GM12878 (cell line): ENCODE results near the gene ARPP21. TPM values are rescaled to one million over a fixed set of nuclear protein-coding genes. Genes with fewer than 3 reads are reported as not detected.

Source experiments
- ATAC-seq: fragments of 200-7000 bp; cut with Tn5 transposase; 3 replicates; pipeline ENCODE4 v1.9.1; 2020; ENCODE audit warnings: mild to moderate bottlenecking, moderate library complexity
- BruUV-seq: library from RNA; stranded (reverse); fragments of 400-500 nt; replicated peaks from 2 replicates; lab custom pipeline; 2021; lab: Mats Ljungman, UMichigan
- CTCF ChIA-PET: fragments of 300-600 bp; sonication (Branson Sonifier 250); formaldehyde crosslinking; extraction: SDS; loops from one replicate; lab custom pipeline; 2021; ENCODE audit warnings: inconsistent platforms; lab: Yijun Ruan, JAX
- POLR2A ChIA-PET: fragments of 350-600 bp; formaldehyde crosslinking; extraction: SDS; loops from one replicate; lab custom pipeline; 2021; ENCODE audit warnings: inconsistent platforms; lab: Charles Lee
- RAD21 ChIA-PET: fragments of 300-600 bp; sonication (Branson Sonifier 250); formaldehyde crosslinking; loops from one replicate; lab custom pipeline; 2023; ENCODE audit warnings: antibody characterized with exemption; ENCODE audit not compliant: unreplicated experiment; lab: Charles Lee
- SMC1A ChIA-PET: fragments of 300-600 bp; sonication (Branson Sonifier 250); formaldehyde crosslinking; loops from one replicate; lab custom pipeline; 2023; ENCODE audit not compliant: unreplicated experiment, uncharacterized antibody; lab: Charles Lee
- DNase-seq: peaks from one replicate; pipeline ENCODE4 v3.0.0-alpha.2; 2011; ENCODE audit warnings: low read depth, low spot score
- FAIRE-seq: peaks from 3 replicates; lab custom pipeline; 2011; peaks lifted over from hg19 to GRCh38; lab: Jason Lieb, UNC
- H2AFZ ChIP-seq: 2 replicates; pipeline ENCODE4 v1.6.0; 2011; ENCODE audit warnings: low read depth, low read length, control low read depth; ENCODE audit not compliant: control insufficient read depth
- H3K27ac ChIP-seq: 2 replicates; pipeline ENCODE4 v1.5.1; 2011; ENCODE audit warnings: control low read depth; ENCODE audit not compliant: control insufficient read depth, insufficient read depth
- H3K27me3 ChIP-seq, 2 experiments: replicated peaks in 1 of 2; 2 replicates each; pipeline versions ENCODE4 v1.6.0 to v1.6.1; 2011; ENCODE audit warnings: low read length in 1 of 2; ENCODE audit not compliant: control insufficient read depth in 2 of 2, insufficient read depth in 2 of 2
- H3K36me3 ChIP-seq, 2 experiments: 2 replicates each; pipeline ENCODE4 v1.5.1; 2011; ENCODE audit warnings: low read length in 1 of 2; ENCODE audit not compliant: control insufficient read depth in 2 of 2, insufficient read depth in 2 of 2
- H3K4me1 ChIP-seq: 2 replicates; pipeline ENCODE4 v1.6.1; 2011; ENCODE audit warnings: mild to moderate bottlenecking, low read length, moderate library complexity, mixed read lengths; ENCODE audit not compliant: control insufficient read depth, insufficient read depth
- H3K4me2 ChIP-seq: 2 replicates; pipeline ENCODE4 v1.6.0; 2011; ENCODE audit warnings: control low read depth; ENCODE audit not compliant: control insufficient read depth, insufficient read depth
- H3K4me3 ChIP-seq: fragments of 200-600 bp; sonication (generic); 2 replicates; pipeline ENCODE4 v1.5.1; 2016
- H3K79me2 ChIP-seq: 2 replicates; pipeline ENCODE4 v1.6.0; 2011; ENCODE audit warnings: low read length; ENCODE audit not compliant: control insufficient read depth, insufficient read depth
- H3K9ac ChIP-seq: 2 replicates; pipeline ENCODE4 v1.8.0; 2011; ENCODE audit warnings: low read length, control low read depth, mixed read lengths; ENCODE audit not compliant: control insufficient read depth, insufficient read depth
- H3K9me3 ChIP-seq: replicated peaks from 3 replicates; pipeline ENCODE4 v1.5.1; 2011; ENCODE audit warnings: mild to moderate bottlenecking, low read length; ENCODE audit not compliant: control insufficient read depth, insufficient read depth
- H4K20me1 ChIP-seq: 2 replicates; pipeline ENCODE4 v1.6.0; 2011; ENCODE audit not compliant: control insufficient read depth, insufficient read depth
- CBFB ChIP-seq: IDR thresholded peaks from 2 replicates; pipeline ENCODE4 v1.6.1; 2016; ENCODE audit warnings: antibody characterized with exemption, low read depth
- CREM ChIP-seq: IDR thresholded peaks from 2 replicates; pipeline ENCODE4 v1.6.1; 2014; ENCODE audit warnings: antibody characterized with exemption, low read depth
- DPF2 ChIP-seq: fragments of 450-650 bp; IDR thresholded peaks from 2 replicates; pipeline ENCODE4 v1.6.1; 2017; ENCODE audit warnings: mild to moderate bottlenecking
- ESRRA ChIP-seq: IDR thresholded peaks from 2 replicates; pipeline ENCODE4 v1.6.1; 2012; ENCODE audit warnings: mild to moderate bottlenecking, low read length, improper control_type of control experiment
- MAX ChIP-seq: IDR thresholded peaks from 2 replicates; pipeline ENCODE4 v1.6.1; 2012; ENCODE audit warnings: low read depth, low read length, improper control_type of control experiment
- RAD51 ChIP-seq: fragments of 450-650 bp; IDR thresholded peaks from 2 replicates; pipeline ENCODE4 v1.6.1; 2016; ENCODE audit warnings: moderate library complexity, mild to moderate bottlenecking, inconsistent platforms
- SIN3A ChIP-seq: IDR thresholded peaks from 2 replicates; pipeline ENCODE4 v1.6.1; 2012; ENCODE audit warnings: low read depth, low read length, improper control_type of control experiment
- SMC3 ChIP-seq: IDR thresholded peaks from 2 replicates; pipeline ENCODE4 v1.6.1; 2011; ENCODE audit warnings: low read length, improper control_type of control experiment, borderline replicate concordance
- SPI1 ChIP-seq: IDR thresholded peaks from 2 replicates; pipeline ENCODE4 v1.6.1; 2011; ENCODE audit warnings: low read depth, mild to moderate bottlenecking, low read length, moderate library complexity, borderline replicate concordance; ENCODE audit not compliant: insufficient read depth
- TCF7 ChIP-seq: IDR thresholded peaks from 2 replicates; pipeline ENCODE4 v1.6.1; 2014; ENCODE audit warnings: antibody characterized with exemption, borderline replicate concordance
- WGBS: methylation state at CpG from one replicate; pipeline ENCODE4 v1.1.6; 2016; ENCODE audit warnings: low lambda C conversion rate; ENCODE audit not compliant: insufficient replicate concordance, insufficient coverage; ENCODE audit errors: missing lambda C conversion rate; 5-methylcytosine and 5-hydroxymethylcytosine counted together
- in situ Hi-C: fragments of 300-500 bp; cut with MboI; formaldehyde crosslinking; loops from 9 replicates; pipeline ENCODE4 v1.14.3; 2018; ENCODE audit warnings: mixed read lengths
- intact Hi-C: fragments of 100-400 bp; cut with micrococcal nuclease; formaldehyde crosslinking; loops from one replicate; pipeline ENCODE4 v1.14.2; 2022; ENCODE audit not compliant: unreplicated experiment
- polyA plus RNA-seq, 11 experiments: library from polyadenylated mRNA; depleted of rRNA in 4 of 11; unstranded in 6 of 11; stranded (reverse) in 5 of 11; fragments of >200 nt; fragmentation: Nextera tagmentation in 4 of 11; fragmentation: Illumina TruSeq in 1 of 11; extraction: Ambion mirVana in 4 of 11; extraction: Trizol in 1 of 11; gene quantifications; 1 replicate in 1 of 11; 2 replicates in 10 of 11; pipeline versions ENCODE4 v1.2.1 to v1.2.3, GENCODE V29; 2011 to 2016; ENCODE audit warnings: inconsistent platforms in 2 of 11, missing spikeins in 2 of 11, low read depth in 1 of 11
- total RNA-seq, 4 experiments: library from RNA; depleted of rRNA in 3 of 4; stranded (reverse); fragments of >200 nt in 3 of 4; fragmentation: Illumina TruSeq in 1 of 4; extraction: Trizol in 1 of 4; gene quantifications; 2 replicates each; pipeline versions ENCODE4 v1.2.1 to v1.2.3, GENCODE V29; 2013 to 2021

Gene ARPP21
- total and polyA plus RNA-seq, 10 of the 15 experiments (the other 5 are each of a cell fraction or from before 2014, with no cell fraction given): not detected

GRCh38 chr3:35707904-35708303 is 68.6 kb downstream of the ARPP21 start:
- in situ Hi-C loops: no loop called here
- no peak for FAIRE-seq
- no peak overlapping the region for H2AFZ ChIP-seq

GRCh38 chr3:35708394-35709271 is 69.3 kb downstream of the ARPP21 start:
- Histone ChIP-seq H3K79me2 (no peaks in the 10 kb centered on the region), H3K27ac (no peak overlapping the region), H3K27me3 (no peaks in the 10 kb centered on the region), H2AFZ (no peak overlapping the region), H3K4me2 (no peak overlapping the region), H3K36me3 (no peaks in the 10 kb centered on the region), H3K9me3 (no peaks in the 10 kb centered on the region)
- in situ Hi-C loops (no loop called here), intact Hi-C loops (no loop called here)
- no peak for FAIRE-seq
- POLR2A ChIA-PET: no interaction called here
- peak; percentile 37; the same call in 1 of the 3 replicates for ATAC-seq
- TF ChIP-seq CBFB: no peak
- TF ChIP-seq TCF7: no peak
- TF ChIP-seq SPI1: peak; percentile 84
- TF ChIP-seq, all 136 proteins: peak for 1
- SMC1A ChIA-PET: no interaction called here
- RAD21 ChIA-PET: no interaction called here
- Histone ChIP-seq H3K4me1 (no peaks in the 10 kb centered on the region), H3K4me3 (no peak overlapping the region), H4K20me1 (no peaks in the 10 kb centered on the region), H3K9ac (no peak overlapping the region)
- WGBS: 23% methylated on average over 8 of the region's 8 CpGs
- DNase-seq: no peak
- CTCF ChIA-PET: no interaction called here
- no TSS peak for BruUV-seq

More at GRCh38 chr3:35707904-35708303, 68.6 kb downstream of the ARPP21 start:
- Histone ChIP-seq H3K27me3 (no peaks in the 10 kb centered on the region), H3K9me3 (no peaks in the 10 kb centered on the region), H3K4me2 (no peak overlapping the region), H3K4me1 (no peaks in the 10 kb centered on the region), H3K9ac (no peak overlapping the region), H3K79me2 (no peaks in the 10 kb centered on the region), H3K36me3 (no peaks in the 10 kb centered on the region), H4K20me1 (no peaks in the 10 kb centered on the region), H3K27ac (no peak overlapping the region)
- no peak for ATAC-seq
- ChIA-PET CTCF (no interaction called here), RAD21 (no interaction called here), SMC1A (no interaction called here)
- intact Hi-C loops: no loop called here
- whole genome bisulfite sequencing: 33% methylated on average over 3 of the region's 3 CpGs
- TF ChIP-seq RAD51 (no peak), MAX (no peak), SMC3 (no peak), ESRRA (no peak), DPF2 (no peak), CREM (no peak), SIN3A (no peak)
- TF ChIP-seq, all 136 proteins: peak for 0
- no TSS peak for BruUV-seq
- POLR2A ChIA-PET: no interaction called here
- no peak for DNase-seq
- no peak overlapping the region for H3K4me3 ChIP-seq
